HG03095 (cell line): ENCODE results near the gene FGFR4.

ENCODE experiments used
- ATAC-seq: cut with Tn5 transposase; IDR thresholded peaks from one replicate; pipeline ENCODE4 v1.9.1; 2021; ENCODE audit warnings: moderate library complexity; ENCODE audit not compliant: unreplicated experiment

Gene FGFR4

GRCh38 chr5:177084175-177084574 lies 2.5 kb upstream of the FGFR4 start:
- ATAC-seq = no peak

DNA sequence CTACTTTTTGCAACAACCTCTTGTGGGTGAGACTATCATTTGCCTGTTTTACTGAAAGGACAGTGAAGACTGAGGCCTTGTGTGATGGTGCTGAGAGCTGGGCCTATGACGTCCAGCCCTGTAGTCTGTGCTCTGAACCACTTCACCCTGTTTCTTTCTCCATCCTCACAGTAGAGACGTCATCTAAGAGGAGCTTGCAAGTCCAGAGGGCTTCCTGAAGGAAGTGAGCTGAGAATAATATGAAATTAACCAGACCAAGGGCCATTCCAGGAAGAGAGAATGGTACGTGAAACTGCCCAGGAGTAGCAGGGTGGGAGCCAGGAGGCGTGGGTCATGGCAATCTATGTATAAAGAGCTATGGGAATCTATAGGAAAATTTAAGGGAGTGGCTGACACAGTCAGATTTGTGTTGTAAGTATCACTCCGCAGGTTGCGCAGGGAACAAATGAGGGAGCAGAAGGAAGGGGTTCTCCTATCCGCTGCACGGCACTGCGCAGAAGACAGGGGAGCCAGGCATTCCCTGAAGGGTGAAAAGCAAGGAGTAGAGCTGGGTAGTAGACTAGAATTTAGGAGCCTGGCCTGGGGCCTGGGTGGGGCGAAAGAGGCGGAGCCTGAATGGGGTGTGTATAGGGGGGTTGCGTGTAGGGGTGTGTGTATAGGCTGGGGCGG lies 596 bp upstream of the FGFR4 start:
- ATAC-seq = no peak

DNA sequence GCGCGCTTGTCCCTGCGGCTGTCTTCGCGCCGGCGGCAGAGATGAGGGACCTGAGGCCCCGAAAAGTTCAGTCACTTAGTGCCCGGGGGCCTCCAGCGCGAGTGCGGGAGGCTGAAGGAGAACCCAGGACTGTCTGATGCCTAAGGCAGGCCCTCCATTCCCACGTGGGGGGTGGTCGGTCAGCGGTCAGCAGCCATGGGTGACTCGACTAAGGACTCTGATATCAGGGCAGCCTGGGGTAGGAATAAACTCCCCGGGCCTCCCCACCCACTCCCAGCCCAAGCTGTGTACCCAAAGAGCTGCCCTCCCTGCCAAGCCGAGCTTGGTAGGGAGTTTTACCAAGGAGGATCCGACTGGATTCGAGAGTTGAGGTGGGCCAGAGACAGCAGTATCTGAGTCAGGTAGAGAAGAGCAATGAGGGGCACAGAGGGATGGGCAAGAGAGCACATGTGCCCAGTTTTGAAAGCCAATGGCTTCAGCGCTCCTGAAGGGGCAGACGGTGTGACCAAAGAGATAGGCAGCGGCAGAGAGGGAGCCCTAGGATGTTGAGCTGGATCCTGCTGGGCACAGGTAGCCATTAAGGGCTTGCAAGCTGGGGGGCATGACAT lies 787 bp downstream of the FGFR4 start:
- ATAC-seq = no peak

- no peak for ATAC-seq
These were observed 2.4 kb downstream of the FGFR4 start for GRCh38 chr5:177089127-177089526.

DNA sequence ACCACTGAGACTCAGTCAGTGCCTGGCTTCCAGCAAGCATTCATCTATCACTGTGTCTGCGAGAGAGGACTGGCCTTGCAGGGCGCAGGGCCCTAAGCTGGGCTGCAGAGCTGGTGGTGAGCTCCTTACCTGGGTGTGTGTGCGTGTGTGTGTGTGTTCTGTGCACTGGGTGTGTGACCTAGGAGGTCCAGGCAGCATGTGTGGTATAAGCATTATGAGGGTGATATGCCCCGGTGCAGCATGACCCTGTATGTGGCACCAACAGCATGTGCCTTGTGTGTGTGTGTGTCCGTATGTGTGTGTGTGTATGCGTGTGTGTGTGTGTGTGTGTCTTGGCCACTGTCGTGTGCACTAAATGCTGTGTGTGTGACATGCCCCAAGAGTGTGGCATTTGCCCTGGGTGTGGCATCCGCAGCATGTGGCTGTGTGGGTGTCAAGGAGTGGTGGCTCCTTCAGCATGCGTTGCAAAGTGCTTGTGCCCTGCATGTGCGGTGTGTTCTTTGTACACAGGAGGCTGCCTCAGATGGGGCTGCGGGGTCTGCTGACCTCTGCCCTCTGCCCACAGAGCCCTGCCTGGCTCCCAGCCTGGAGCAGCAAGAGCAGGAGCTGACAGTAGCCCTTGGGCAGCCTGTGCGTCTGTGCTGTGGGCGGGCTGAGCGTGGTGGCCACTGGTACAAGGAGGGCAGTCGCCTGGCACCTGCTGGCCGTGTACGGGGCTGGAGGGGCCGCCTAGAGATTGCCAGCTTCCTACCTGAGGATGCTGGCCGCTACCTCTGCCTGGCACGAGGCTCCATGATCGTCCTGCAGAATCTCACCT lies 3.3 kb downstream of the FGFR4 start:
- no peak for ATAC-seq

DNA sequence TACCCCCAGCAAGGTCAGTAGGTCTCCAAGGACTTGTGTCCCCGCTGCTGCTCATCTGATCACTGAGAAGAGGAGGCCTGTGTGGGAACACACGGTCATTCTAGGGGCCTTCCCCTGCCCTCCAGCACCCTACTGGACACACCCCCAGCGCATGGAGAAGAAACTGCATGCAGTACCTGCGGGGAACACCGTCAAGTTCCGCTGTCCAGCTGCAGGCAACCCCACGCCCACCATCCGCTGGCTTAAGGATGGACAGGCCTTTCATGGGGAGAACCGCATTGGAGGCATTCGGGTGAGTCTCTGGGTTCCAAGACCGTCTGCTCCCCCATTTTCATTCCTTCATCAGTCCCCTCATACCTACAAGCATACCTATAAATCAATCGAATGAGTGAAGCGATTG lies 4.1 kb downstream of the FGFR4 start:
- ATAC-seq = no peak

GRCh38 chr5:177091232-177091631 lies 4.5 kb downstream of the FGFR4 start:
- no peak for ATAC-seq

DNA sequence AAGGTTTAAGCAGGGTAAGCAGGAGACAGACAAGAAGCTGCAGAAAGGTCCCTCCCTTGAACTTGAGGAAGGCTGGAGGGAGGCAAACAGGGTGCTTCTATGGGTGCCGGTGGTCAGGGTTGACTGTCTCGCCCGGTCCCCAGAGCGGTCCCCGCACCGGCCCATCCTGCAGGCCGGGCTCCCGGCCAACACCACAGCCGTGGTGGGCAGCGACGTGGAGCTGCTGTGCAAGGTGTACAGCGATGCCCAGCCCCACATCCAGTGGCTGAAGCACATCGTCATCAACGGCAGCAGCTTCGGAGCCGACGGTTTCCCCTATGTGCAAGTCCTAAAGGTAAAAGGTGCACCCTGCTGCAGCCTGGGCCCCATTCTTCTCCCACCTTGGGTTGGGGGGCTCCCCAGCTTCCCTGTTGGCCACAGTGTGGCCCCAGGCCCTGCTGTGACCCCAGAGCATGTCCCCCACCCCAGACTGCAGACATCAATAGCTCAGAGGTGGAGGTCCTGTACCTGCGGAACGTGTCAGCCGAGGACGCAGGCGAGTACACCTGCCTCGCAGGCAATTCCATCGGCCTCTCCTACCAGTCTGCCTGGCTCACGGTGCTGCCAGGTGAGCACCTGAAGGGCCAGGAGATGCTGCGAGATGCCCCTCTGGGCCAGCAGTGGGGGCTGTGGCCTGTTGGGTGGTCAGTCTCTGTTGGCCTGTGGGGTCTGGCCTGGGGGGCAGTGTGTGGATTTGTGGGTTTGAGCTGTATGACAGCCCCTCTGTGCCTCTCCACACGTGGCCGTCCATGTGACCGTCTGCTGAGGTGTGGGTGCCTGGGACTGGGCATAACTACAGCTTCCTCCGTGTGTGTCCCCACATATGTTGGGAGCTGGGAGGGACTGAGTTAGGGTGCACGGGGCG lies 5.7 kb downstream of the FGFR4 start:
- ATAC-seq = no peak

GRCh38 chr5:177093082-177093712 lies 6.5 kb downstream of the FGFR4 start:
- no peak for ATAC-seq

DNA sequence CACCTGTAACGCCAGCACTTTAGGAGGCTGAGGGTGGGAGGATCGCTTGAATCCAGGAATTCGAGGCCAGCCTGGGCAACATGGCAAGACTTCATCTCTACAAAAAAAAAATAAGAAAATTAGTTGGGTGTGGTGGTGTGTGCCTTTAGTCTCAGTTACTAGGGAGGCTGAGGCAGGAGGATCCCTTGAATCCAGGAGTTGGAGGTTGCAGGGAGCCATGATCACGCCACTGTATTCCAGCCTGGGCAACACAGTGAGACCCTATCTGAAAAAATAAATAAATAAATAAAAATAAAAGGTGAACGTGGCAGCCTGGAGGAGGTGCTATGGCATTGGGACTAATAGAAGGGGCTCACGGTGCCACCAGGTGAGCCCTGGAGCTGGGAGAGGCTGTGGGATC lies 7.1 kb downstream of the FGFR4 start:
- no peak for ATAC-seq

- no peak for ATAC-seq
These were observed 7.7 kb downstream of the FGFR4 start for GRCh38 chr5:177094224-177095087.

DNA sequence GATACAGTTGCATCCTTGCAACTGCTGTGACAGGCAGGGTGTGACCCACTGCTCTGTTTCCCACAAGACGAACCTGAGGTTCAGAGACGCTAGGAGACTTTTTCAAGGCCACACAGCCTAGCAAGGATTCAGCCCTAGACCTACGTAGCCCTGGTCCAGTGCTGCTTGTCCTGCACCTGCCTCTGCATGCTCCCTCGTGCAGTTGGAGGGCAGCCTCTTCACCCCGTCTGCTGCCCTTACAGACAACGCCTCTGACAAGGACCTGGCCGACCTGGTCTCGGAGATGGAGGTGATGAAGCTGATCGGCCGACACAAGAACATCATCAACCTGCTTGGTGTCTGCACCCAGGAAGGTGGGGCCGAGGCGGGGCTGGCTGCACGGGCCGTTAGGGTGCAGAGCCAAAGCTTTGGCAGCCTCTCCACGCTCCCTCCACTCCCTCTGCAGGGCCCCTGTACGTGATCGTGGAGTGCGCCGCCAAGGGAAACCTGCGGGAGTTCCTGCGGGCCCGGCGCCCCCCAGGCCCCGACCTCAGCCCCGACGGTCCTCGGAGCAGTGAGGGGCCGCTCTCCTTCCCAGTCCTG lies 8.5 kb downstream of the FGFR4 start:
- ATAC-seq = no peak

DNA sequence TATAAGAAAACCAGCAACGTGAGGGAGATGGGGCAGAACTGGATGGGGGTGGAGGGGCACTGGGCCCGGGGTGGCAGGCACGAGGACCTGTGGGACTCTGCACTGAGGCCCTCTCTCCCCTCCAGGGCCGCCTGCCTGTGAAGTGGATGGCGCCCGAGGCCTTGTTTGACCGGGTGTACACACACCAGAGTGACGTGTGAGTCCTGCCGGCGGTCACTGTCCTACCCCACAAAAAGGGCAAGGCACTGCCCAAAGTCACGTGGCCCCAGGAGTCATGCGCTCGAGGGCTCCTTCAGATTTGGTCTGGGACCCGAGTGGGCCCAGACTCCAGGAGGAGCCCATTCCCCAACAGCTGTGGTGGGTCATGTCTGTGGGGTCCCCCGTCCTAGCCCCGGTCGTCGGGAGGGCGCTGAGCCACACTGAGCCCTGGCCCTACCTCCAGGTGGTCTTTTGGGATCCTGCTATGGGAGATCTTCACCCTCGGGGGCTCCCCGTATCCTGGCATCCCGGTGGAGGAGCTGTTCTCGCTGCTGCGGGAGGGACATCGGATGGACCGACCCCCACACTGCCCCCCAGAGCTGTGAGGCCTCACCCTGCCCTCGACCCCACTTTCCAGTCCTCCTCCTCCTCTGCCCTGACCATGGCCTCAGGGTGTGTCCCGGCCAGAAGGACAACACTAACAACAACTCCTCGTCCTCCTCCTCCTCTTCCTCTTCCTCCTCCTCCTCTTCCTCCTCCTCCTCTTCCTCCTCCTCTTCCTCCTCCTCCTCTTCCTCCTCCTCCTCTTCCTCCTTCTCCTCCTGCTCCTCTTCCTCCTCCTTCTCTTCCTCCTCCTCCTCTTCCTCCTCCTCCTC lies 9.7 kb downstream of the FGFR4 start:
- no peak for ATAC-seq

DNA sequence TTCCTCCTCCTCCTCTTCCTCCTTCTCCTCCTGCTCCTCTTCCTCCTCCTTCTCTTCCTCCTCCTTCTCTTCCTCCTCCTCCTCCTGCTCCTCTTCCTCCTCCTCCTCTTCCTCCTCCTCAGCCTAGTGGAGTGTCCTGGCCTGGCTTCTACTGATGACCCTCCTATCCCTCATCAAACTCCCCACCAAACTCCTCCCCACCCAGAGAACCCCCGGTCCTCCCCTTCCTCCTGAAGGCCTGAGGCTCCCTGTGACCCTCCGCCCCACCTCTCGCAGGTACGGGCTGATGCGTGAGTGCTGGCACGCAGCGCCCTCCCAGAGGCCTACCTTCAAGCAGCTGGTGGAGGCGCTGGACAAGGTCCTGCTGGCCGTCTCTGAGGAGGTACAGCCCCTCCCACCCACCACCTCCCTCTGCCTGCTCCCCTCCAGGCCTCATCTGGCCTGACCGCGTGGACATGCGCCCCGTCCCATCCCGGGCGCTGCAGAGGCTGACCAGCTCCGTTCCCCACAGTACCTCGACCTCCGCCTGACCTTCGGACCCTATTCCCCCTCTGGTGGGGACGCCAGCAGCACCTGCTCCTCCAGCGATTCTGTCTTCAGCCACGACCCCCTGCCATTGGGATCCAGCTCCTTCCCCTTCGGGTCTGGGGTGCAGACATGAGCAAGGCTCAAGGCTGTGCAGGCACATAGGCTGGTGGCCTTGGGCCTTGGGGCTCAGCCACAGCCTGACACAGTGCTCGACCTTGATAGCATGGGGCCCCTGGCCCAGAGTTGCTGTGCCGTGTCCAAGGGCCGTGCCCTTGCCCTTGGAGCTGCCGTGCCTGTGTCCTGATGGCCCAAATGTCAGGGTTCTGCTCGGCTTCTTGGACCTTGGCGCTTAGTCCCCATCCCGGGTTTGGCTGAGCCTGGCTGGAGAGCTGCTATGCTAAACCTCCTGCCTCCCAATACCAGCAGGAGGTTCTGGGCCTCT lies 10.6 kb downstream of the FGFR4 start:
- ATAC-seq = no peak

DNA sequence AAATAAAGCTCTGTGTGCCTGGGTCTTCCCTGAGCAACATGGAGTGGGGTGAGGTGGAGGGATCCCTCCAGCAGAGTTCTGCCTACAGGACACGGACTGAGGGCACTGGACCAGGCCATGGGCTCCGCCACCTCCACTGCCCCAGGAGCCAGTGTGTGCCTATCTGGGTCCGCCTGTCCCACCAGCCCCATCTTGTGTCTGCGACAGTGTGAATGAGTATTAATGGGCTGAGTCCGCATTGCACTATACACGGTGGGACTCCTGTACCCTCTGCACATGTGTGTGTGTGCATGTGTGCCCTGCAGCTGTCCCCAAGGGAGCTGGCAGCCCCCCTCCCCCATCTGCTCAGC lies 11.4 kb downstream of the FGFR4 start:
- no peak for ATAC-seq

GRCh38 chr5:177098470-177099141 lies 11.9 kb downstream of the FGFR4 start:
- no peak for ATAC-seq
